Lower lobe of right lung (tissue), 2 donors: ENCODE measurements around the gene CD84. TPM values are rescaled to one million over a fixed set of nuclear protein-coding genes. Genes with fewer than 3 reads are reported as not detected.
"Not testable (repeated sequence)": the region's sequence is repeated elsewhere in the genome, so short reads cannot be mapped to it uniquely, and the experiment has no call there.

ENCODE experiments used
- ATAC-seq, 2 donors: fragments of 200-7000 bp; cut with Tn5 transposase; one replicate each; pipeline ENCODE4 v1.9.1; 2020 to 2022; ENCODE audit warnings: mild to moderate bottlenecking in 2 of 2, moderate library complexity in 2 of 2
- DNase-seq: peaks from one replicate; pipeline ENCODE4 v3.0.0-alpha.2; 2020
- H3K27ac ChIP-seq: fragments of 200-600 bp; one replicate; pipeline ENCODE4 v1.8.0; 2022
- H3K27me3 ChIP-seq: fragments of 200-600 bp; one replicate; pipeline ENCODE4 v1.8.0; 2022; ENCODE audit warnings: low read depth
- H3K36me3 ChIP-seq: fragments of 200-600 bp; one replicate; pipeline ENCODE4 v1.8.0; 2022; ENCODE audit warnings: mild to moderate bottlenecking
- H3K4me1 ChIP-seq: fragments of 200-600 bp; one replicate; pipeline ENCODE4 v1.8.0; 2022
- H3K4me3 ChIP-seq: fragments of 200-600 bp; one replicate; pipeline ENCODE4 v1.8.0; 2022; ENCODE audit warnings: mild to moderate bottlenecking
- H3K9me3 ChIP-seq: fragments of 200-600 bp; one replicate; pipeline ENCODE4 v1.8.0; 2022
- intact Hi-C: fragments of 100-400 bp; cut with DNase I; formaldehyde crosslinking; loops from one replicate; pipeline ENCODE4 v1.11.0; 2022
- total RNA-seq: library from RNA; stranded (reverse); fragmentation: NEBNext Ultra II Directional; extraction: Animal tissue kit (Norgen Biotek cat#: 25700); gene quantifications from one replicate; pipeline ENCODE4 v1.2.1, GENCODE V29; 2021
- TF ChIP-seq, protein P1 (sequence below): fragments of 200-600 bp; IDR thresholded peaks from one replicate; pipeline ENCODE4 v1.8.0; 2022; ENCODE audit warnings: antibody characterized with exemption, mild to moderate bottlenecking
- donor health status: DM: no; HTN: yes; CAD: no; lungs with severe emphysema.

Gene CD84
- total RNA-seq, 1 donor from 2014 or later = 24.1 TPM

GRCh38 chr1:160504651-160505050 is 74.6 kb downstream of the CD84 start:
- Histone ChIP-seq H3K36me3 (no peaks in the 10 kb centered on the region), H3K4me1 (no peaks in the 10 kb centered on the region), H3K27me3 (no peaks in the 10 kb centered on the region), H3K27ac (no peak overlapping the region), H3K4me3 (no peak overlapping the region), H3K9me3 (peaks cover 17% of the 10 kb centered on the region)
- intact Hi-C loops = no loop called here
- TF ChIP-seq, protein P1, sequence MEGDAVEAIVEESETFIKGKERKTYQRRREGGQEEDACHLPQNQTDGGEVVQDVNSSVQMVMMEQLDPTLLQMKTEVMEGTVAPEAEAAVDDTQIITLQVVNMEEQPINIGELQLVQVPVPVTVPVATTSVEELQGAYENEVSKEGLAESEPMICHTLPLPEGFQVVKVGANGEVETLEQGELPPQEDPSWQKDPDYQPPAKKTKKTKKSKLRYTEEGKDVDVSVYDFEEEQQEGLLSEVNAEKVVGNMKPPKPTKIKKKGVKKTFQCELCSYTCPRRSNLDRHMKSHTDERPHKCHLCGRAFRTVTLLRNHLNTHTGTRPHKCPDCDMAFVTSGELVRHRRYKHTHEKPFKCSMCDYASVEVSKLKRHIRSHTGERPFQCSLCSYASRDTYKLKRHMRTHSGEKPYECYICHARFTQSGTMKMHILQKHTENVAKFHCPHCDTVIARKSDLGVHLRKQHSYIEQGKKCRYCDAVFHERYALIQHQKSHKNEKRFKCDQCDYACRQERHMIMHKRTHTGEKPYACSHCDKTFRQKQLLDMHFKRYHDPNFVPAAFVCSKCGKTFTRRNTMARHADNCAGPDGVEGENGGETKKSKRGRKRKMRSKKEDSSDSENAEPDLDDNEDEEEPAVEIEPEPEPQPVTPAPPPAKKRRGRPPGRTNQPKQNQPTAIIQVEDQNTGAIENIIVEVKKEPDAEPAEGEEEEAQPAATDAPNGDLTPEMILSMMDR = no peak
- no peak for DNase-seq
- ATAC-seq = no peak

- no peak for DNase-seq
- TF ChIP-seq, protein P1 = no peak
- peaks cover 17% of the 10 kb centered on the region for H3K9me3 ChIP-seq
- no peaks in the 10 kb centered on the region for H3K36me3 ChIP-seq
- no peak overlapping the region for H3K27ac ChIP-seq
- ATAC-seq = no peak
- intact Hi-C loops = no loop called here
- no peak overlapping the region for H3K4me3 ChIP-seq
- H3K4me1 ChIP-seq = no peaks in the 10 kb centered on the region
- no peaks in the 10 kb centered on the region for H3K27me3 ChIP-seq
These were observed 76.2 kb downstream of the CD84 start for GRCh38 chr1:160503087-160503486.

GRCh38 chr1:160500321-160500990 is 78.8 kb downstream of the CD84 start:
- ATAC-seq = no peak
- DNase-seq = no peak
- TF ChIP-seq, protein P1 = no peak

GRCh38 chr1:160499631-160500030 is 79.7 kb downstream of the CD84 start:
- H3K27me3 ChIP-seq = no peaks in the 10 kb centered on the region
- H3K36me3 ChIP-seq = no peaks in the 10 kb centered on the region
- no peak overlapping the region for H3K4me3 ChIP-seq
- H3K9me3 ChIP-seq = no peaks in the 10 kb centered on the region
- H3K4me1 ChIP-seq = no peaks in the 10 kb centered on the region
- ATAC-seq = peak in 1 of 2 donors; percentile 75
- DNase-seq = no peak
- intact Hi-C loops = no loop called here
- no peak overlapping the region for H3K27ac ChIP-seq
- TF ChIP-seq, protein P1 = no peak

More at GRCh38 chr1:160500321-160500990, 78.8 kb downstream of the CD84 start:
- intact Hi-C loops = no loop called here
- peaks cover 1% of the 10 kb centered on the region for H3K9me3 ChIP-seq
- no peaks in the 10 kb centered on the region for H3K36me3 ChIP-seq
- H3K4me3 ChIP-seq = no peak overlapping the region
- H3K27ac ChIP-seq = no peak overlapping the region
- H3K4me1 ChIP-seq = no peaks in the 10 kb centered on the region
- H3K27me3 ChIP-seq = no peaks in the 10 kb centered on the region

GRCh38 chr1:160498301-160499065 is 80.8 kb downstream of the CD84 start:
- H3K4me1 ChIP-seq, H3K9me3 ChIP-seq, H3K27ac ChIP-seq, ATAC-seq, H3K4me3 ChIP-seq, intact Hi-C loops, H3K36me3 ChIP-seq, H3K27me3 ChIP-seq, DNase-seq: not testable (repeated sequence)

DNA sequence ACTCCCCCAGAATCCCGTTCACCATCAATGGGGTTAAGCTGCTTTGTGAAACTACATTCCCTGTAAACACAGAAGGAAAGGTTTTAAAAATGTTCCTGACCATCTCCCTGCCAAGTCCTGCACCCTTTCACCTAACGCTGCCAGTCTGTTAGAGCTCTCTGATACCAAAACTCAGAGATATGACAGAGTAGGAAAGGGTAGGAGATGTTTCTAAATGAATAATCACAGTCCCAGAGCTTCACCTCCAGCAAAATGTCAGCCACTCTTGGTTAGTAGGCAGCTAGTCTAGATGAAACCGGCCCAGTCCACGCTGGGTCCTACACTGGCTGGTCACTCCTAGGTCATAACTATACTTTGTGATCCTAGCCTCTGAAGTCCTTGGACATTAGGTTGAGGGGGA is 83.0 kb downstream of the CD84 start:
- H3K27ac ChIP-seq = no peak overlapping the region
- DNase-seq (no peak), ATAC-seq (no peak)
- H3K4me1 ChIP-seq = no peaks in the 10 kb centered on the region
- H3K27me3 ChIP-seq = no peaks in the 10 kb centered on the region
- no peaks in the 10 kb centered on the region for H3K36me3 ChIP-seq
- H3K4me3 ChIP-seq = no peak overlapping the region
- intact Hi-C loops = no loop called here
- no peaks in the 10 kb centered on the region for H3K9me3 ChIP-seq
- TF ChIP-seq, protein P1 = no peak
